ENCODE results near the gene VPS35.

GRCh38 chr16:46606231-46606630 is 82.7 kb downstream of the VPS35 start:
- TF ChIP-seq CTCF (IDR thresholded peaks at IDR 0.05), result no peak
- no peak for TF ChIP-seq POLR2A (IDR thresholded peaks at IDR 0.05)

Measured in body of pancreas (tissue), 4 donors.